Pancreas (tissue), 10 donors: ENCODE data around the gene SLC16A4. TPM values are rescaled to one million over a fixed set of nuclear protein-coding genes. Genes with fewer than 3 reads are reported as not detected.

ENCODE experiments used
- ATAC-seq, 4 donors: fragments of 200-7000 bp; cut with Tn5 transposase; one replicate each; pipeline versions ENCODE4 v1.8.0 to v1.9.1; 2020; ENCODE audit warnings: mild to moderate bottlenecking in 4 of 4, moderate library complexity in 4 of 4
- DNase-seq, 6 donors: peaks; one replicate each; pipeline ENCODE4 v3.0.0-alpha.2; 2020
- FAIRE-seq: peaks from 2 replicates; lab custom pipeline; 2012; peaks lifted over from hg19 to GRCh38; lab: Jason Lieb, UNC
- H3K27ac ChIP-seq, 4 donors: fragments of 200-600 bp; sonication (generic); 1 replicate in 3 of 4; 2 replicates in 1 of 4; pipeline versions ENCODE4 v1.5.0 to v1.8.0; 2020
- H3K27me3 ChIP-seq, 4 donors: fragments of 200-600 bp; one replicate each; pipeline ENCODE4 v1.8.0; 2021
- H3K36me3 ChIP-seq, 3 donors: fragments of 200-600 bp; sonication (generic) in 1 of 3; one replicate each; pipeline versions ENCODE4 v1.5.0 to v1.8.0; 2020 to 2021
- H3K4me1 ChIP-seq, 3 donors: fragments of 200-600 bp; one replicate each; pipeline ENCODE4 v1.8.0; 2021
- H3K4me3 ChIP-seq, 4 donors: fragments of 200-600 bp; sonication (generic) in 2 of 4; one replicate each; pipeline versions ENCODE4 v1.5.0 to v1.8.0; 2020 to 2021
- H3K9me3 ChIP-seq, 4 donors: fragments of 200-600 bp; one replicate each; pipeline ENCODE4 v1.8.0; 2021
- WGBS, 2 donors: extraction: QIAGEN DNeasy Blood & Tissue Kit; methylation state at CpG; one replicate each; pipeline ENCODE4 v1.1.7; 2013; 5-methylcytosine and 5-hydroxymethylcytosine counted together
- intact Hi-C, 3 donors: fragments of 100-400 bp; cut with DNase I; formaldehyde crosslinking; loops; one replicate each; pipeline versions ENCODE4 v1.11.1 to v1.14.2; 2022
- polyA plus RNA-seq, 2 donors: library from polyadenylated mRNA; stranded (reverse); fragments of 200-250 nt; gene quantifications; one replicate each; pipeline ENCODE4 v1.2.3, GENCODE V29; 2013
- total RNA-seq, 6 donors: library from RNA; stranded (reverse); fragmentation: NEBNext Ultra II Directional in 4 of 6; extraction: Animal tissue kit (Norgen Biotek cat#: 25700) in 4 of 6; gene quantifications; one replicate each; pipeline versions ENCODE4 v1.2.1 to v1.2.4, GENCODE V29; 2021 to 2023
- TF ChIP-seq, protein P1 (sequence below), 4 donors: fragments of 200-600 bp; sonication (generic) in 3 of 4; IDR thresholded peaks; one replicate each; pipeline versions ENCODE4 v1.5.0 to v1.8.0; 2021; ENCODE audit warnings: antibody characterized with exemption in 4 of 4
- donor health status: healthy with polysubstance abuse.
- donor health status: DM: no; HTN: no; CAD: no; lungs with moderate emphysema.
- donor health status: DM: no; HTN: no; CAD: no.
- donor health status: control.
- donor health status: control.
- donor health status: Bipolar disorder and iron deficiency.
- donor health status: DM: yes; HTN: yes; CAD: no.
- donor health status: DM: no; HTN: no; CAD: no.
- donor health status: DM: no; HTN: no; CAD: no.
- donor health status: DM: yes; HTN: yes; CAD: no.

SLC16A4 gene
- total and polyA plus RNA-seq, 8 donors = 0.32 to 1.8 (median 0.52) TPM

DNA sequence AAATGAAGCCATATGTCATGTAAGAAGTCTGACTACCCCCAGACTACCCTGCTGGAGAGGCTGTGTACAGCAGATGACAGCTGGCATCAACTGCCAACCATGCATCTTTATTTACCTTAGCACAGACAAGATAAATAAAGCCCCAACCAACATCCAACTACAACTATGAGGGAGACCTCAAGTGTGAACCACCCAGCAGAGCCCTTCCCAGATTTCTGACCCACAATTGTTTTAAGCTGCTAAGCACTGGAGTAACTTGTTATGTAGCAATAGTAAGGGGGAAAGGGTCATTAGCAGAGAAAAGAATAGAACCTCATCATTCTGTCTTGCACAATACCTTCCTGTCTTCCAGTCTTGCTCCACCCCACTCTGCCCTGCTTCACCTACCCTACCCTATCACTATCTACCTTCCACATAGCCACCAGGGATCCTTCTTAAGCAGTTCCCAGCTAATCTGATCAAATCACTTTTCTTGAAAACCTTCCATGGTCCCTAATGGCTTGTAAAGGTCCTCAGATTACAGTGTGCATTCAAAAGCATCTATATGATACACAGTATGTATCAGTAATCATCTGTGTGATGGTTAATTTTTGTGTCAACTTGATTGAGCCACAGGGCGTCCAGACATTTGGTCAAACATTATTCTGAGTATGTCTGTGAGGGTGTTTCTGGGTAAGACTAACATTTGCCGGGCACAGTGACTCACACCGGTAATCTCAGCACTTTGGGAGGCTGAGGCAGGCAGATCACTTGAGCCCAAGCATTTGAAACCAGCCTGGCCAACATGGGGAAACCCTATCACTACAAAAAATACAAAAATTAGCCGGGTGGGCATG, 71.3 kb downstream of the SLC16A4 start:
- no peak for ATAC-seq

DNA sequence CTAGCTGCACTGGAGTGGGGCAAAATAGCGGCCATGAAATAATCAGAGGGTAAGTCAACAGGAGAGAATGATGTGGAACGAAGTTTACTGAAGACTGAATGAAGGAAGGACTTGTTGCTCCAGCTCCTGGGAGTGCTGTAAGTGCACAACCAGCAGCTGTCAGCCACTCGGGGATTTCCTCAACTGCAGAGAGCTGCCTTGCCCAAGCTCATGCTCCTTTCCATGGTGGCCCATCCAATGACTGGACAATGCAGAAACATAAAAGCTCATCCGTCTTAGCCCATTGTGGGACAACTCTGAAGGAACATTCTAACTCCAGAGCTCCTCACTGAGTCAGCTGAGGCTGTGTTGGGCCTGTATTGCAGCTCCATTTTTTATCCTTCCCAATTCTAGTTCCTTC, 72.8 kb downstream of the SLC16A4 start:
- FAIRE-seq = no peak
- no peak for DNase-seq
- 77 to 87% methylated on average over 4 of the region's 4 CpGs for WGBS, 2 donors
- Histone ChIP-seq H3K27me3 (no peaks in the 10 kb centered on the region), H3K36me3 (no peaks in the 10 kb centered on the region), H3K9me3 (no peaks in the 10 kb centered on the region), H3K27ac (no peak overlapping the region), H3K4me3 (no peak overlapping the region), H3K4me1 (no peaks in the 10 kb centered on the region)
- intact Hi-C loops = loop anchor here in 2 of 3 donors (10.0 kb wide), 2 partner anchors 123 to 147 kb away; no protein-coding TSS in a partner anchor
- no peak for ATAC-seq
- TF ChIP-seq, protein P1, sequence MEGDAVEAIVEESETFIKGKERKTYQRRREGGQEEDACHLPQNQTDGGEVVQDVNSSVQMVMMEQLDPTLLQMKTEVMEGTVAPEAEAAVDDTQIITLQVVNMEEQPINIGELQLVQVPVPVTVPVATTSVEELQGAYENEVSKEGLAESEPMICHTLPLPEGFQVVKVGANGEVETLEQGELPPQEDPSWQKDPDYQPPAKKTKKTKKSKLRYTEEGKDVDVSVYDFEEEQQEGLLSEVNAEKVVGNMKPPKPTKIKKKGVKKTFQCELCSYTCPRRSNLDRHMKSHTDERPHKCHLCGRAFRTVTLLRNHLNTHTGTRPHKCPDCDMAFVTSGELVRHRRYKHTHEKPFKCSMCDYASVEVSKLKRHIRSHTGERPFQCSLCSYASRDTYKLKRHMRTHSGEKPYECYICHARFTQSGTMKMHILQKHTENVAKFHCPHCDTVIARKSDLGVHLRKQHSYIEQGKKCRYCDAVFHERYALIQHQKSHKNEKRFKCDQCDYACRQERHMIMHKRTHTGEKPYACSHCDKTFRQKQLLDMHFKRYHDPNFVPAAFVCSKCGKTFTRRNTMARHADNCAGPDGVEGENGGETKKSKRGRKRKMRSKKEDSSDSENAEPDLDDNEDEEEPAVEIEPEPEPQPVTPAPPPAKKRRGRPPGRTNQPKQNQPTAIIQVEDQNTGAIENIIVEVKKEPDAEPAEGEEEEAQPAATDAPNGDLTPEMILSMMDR (IDR thresholded peaks at IDR 0.05) = no peak

More for the DNA sequence above, 71.3 kb downstream of the SLC16A4 start:
- 81 to 83% methylated on average over 4 of the region's 4 CpGs for WGBS, 2 donors
- H3K36me3 ChIP-seq = no peaks in the 10 kb centered on the region
- H3K9me3 ChIP-seq = no peaks in the 10 kb centered on the region
- FAIRE-seq (no peak), DNase-seq (no peak)
- H3K4me3 ChIP-seq = no peak overlapping the region
- no peaks in the 10 kb centered on the region for H3K4me1 ChIP-seq
- H3K27me3 ChIP-seq = no peaks in the 10 kb centered on the region
- no peak overlapping the region for H3K27ac ChIP-seq
- intact Hi-C loops = loop anchor here in 2 of 3 donors (10.0 kb wide), 2 partner anchors 125 to 145 kb away; no protein-coding TSS in a partner anchor
- TF ChIP-seq, protein P1 (IDR thresholded peaks at IDR 0.05) = no peak

DNA sequence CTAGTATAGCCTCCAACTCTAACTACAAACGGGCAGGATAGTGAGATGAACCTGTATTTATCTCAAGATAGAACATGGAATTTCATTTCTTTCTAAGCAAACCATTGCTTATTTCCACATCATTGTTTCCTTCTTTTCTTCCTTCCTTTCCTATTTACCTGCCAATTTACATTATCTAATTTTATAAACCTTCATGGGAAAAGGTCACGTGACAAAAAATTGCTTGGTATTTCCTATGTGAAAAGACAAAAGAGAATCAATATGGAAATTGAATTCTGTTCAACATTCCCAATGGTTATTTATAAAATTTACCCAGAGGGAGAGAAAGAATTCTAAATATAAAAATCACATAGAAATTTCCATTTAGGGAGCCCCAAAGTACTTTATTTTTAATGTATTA, 74.1 kb downstream of the SLC16A4 start:
- Histone ChIP-seq H3K4me1 (peaks cover 0 to 4% (median 0%) of the 10 kb centered on the region in 3 donors), H3K27ac (no peak overlapping the region), H3K9me3 (no peaks in the 10 kb centered on the region), H3K4me3 (no peak overlapping the region), H3K36me3 (no peaks in the 10 kb centered on the region), H3K27me3 (no peaks in the 10 kb centered on the region)
- FAIRE-seq (no peak), DNase-seq (no peak), ATAC-seq (no peak)
- intact Hi-C loops = loop anchor here in 2 of 3 donors (10.0 kb wide), 2 partner anchors 122 to 148 kb away; no protein-coding TSS in a partner anchor
- TF ChIP-seq, protein P1 (IDR thresholded peaks at IDR 0.05) = no peak
- 71 to 79% methylated on average over 2 of the region's 2 CpGs for WGBS, 2 donors

Other genes with a start within 250 kb of the SLC16A4 start
- 1 to 10 TPM in 2 of 6 donors, under 1 TPM in 4; 0.31 to 2.4 (median 0.67) TPM for gene SLC6A17, start 240.5 kb downstream of the SLC16A4 start, total RNA-seq
- gene SLC6A17, start 240.5 kb downstream of the SLC16A4 start, polyA plus RNA-seq = 1 to 10 TPM; 2.1 to 7.1 TPM
- 10 to 100 TPM in 3 of 6 donors, 1 to 10 TPM in 3; 7.8 to 18.6 (median 10.5) TPM for gene KCNC4, start 180.7 kb downstream of the SLC16A4 start, total RNA-seq
- 1 to 10 TPM; 5.4 to 5.8 TPM for gene KCNC4, start 180.7 kb downstream of the SLC16A4 start, polyA plus RNA-seq
- 10 to 100 TPM in 1 of 6 donors, 1 to 10 TPM in 5; 6.9 to 14.2 (median 8.5) TPM for gene RBM15, start 51.6 kb downstream of the SLC16A4 start, total RNA-seq
- 1 to 10 TPM; 1.6 to 6.6 TPM for gene RBM15, start 51.6 kb downstream of the SLC16A4 start, polyA plus RNA-seq
- gene LAMTOR5, start 16.7 kb upstream of the SLC16A4 start, total RNA-seq = 10 to 100 TPM; 29.0 to 63.9 (median 36.8) TPM
- gene LAMTOR5, start 16.7 kb upstream of the SLC16A4 start, polyA plus RNA-seq = 100 to 1,000 TPM; 107 to 159 TPM
- under 1 TPM in 1 of 6 donors, not detected in 5; 0.12 TPM for gene PROK1, start 60.1 kb upstream of the SLC16A4 start, total RNA-seq
- gene PROK1, start 60.1 kb upstream of the SLC16A4 start, polyA plus RNA-seq = under 1 TPM in 1 of 2 donors, not detected in 1; 0.53 TPM
- gene KCNA10, start 128.1 kb upstream of the SLC16A4 start, total RNA-seq = not detected
- gene KCNA10, start 128.1 kb upstream of the SLC16A4 start, polyA plus RNA-seq = not detected
- 1 to 10 TPM in 2 of 6 donors, under 1 TPM in 4; 0.40 to 1.6 (median 0.81) TPM for gene KCNA2, start 215.3 kb upstream of the SLC16A4 start, total RNA-seq
- under 1 TPM; 0.21 to 0.23 TPM for gene KCNA2, start 215.3 kb upstream of the SLC16A4 start, polyA plus RNA-seq